GM12878 (cell line): Measurements from ENCODE around the gene MYPN. TPM values are rescaled to one million over a fixed set of nuclear protein-coding genes. Genes with fewer than 3 reads are reported as not detected.

ENCODE experiments used
- polyA plus RNA-seq, 11 experiments: library from polyadenylated mRNA; depleted of rRNA in 4 of 11; unstranded in 6 of 11; stranded (reverse) in 5 of 11; fragments of >200 nt; fragmentation: Nextera tagmentation in 4 of 11; fragmentation: Illumina TruSeq in 1 of 11; extraction: Ambion mirVana in 4 of 11; extraction: Trizol in 1 of 11; gene quantifications; 1 replicate in 1 of 11; 2 replicates in 10 of 11; pipeline versions ENCODE4 v1.2.1 to v1.2.3, GENCODE V29; 2011 to 2016; ENCODE audit warnings: inconsistent platforms in 2 of 11, missing spikeins in 2 of 11, low read depth in 1 of 11
- total RNA-seq, 4 experiments: library from RNA; depleted of rRNA in 3 of 4; stranded (reverse); fragments of >200 nt in 3 of 4; fragmentation: Illumina TruSeq in 1 of 4; extraction: Trizol in 1 of 4; gene quantifications; 2 replicates each; pipeline versions ENCODE4 v1.2.1 to v1.2.3, GENCODE V29; 2013 to 2021

The MYPN gene
- total and polyA plus RNA-seq, 10 of the 15 experiments (the other 5 are each of a cell fraction or from before 2014, with no cell fraction given): 0.01 to 0.02 TPM; not detected in 8

Other genes with a start within 250 kb of the MYPN start
- 10.2 and 12.8 TPM in 2 replicates for gene SIRT1, start 224.8 kb upstream of the MYPN start, total RNA-seq (2014; rRNA removed)
- 11.6 and 12.8 TPM in 2 replicates for gene SIRT1, start 224.8 kb upstream of the MYPN start, total RNA-seq (2014; rRNA removed; fragmentation: Illumina TruSeq; extraction: Trizol)
- gene SIRT1, start 224.8 kb upstream of the MYPN start, total RNA-seq (2021): 12.0 and 14.2 TPM in 2 replicates
- gene SIRT1, start 224.8 kb upstream of the MYPN start, polyA plus RNA-seq (2011; rRNA removed): 11.4 and 17.2 TPM in 2 replicates
- 13.5 and 17.9 TPM in 2 replicates for gene SIRT1, start 224.8 kb upstream of the MYPN start, polyA plus RNA-seq (2014; fragmentation: Illumina TruSeq; extraction: Trizol)
- gene SIRT1, start 224.8 kb upstream of the MYPN start, polyA plus RNA-seq (2014; fragmentation: Nextera tagmentation; extraction: Ambion mirVana): 1 to 10 TPM; 4.9 to 6.6 TPM
- 7.2 and 9.5 TPM in 2 replicates for gene SIRT1, start 224.8 kb upstream of the MYPN start, polyA plus RNA-seq (2014; rRNA removed)
- gene SIRT1, start 224.8 kb upstream of the MYPN start, polyA plus RNA-seq (2016; fragmentation: Nextera tagmentation; extraction: Ambion mirVana): 10 to 100 TPM in 1 of 2 experiments, 1 to 10 TPM in 1; 3.6 to 10.2 TPM
- 27.3 and 33.0 TPM in 2 replicates for gene HERC4, start 34.2 kb upstream of the MYPN start, total RNA-seq (2014; rRNA removed)
- 36.8 and 38.8 TPM in 2 replicates for gene HERC4, start 34.2 kb upstream of the MYPN start, total RNA-seq (2014; rRNA removed; fragmentation: Illumina TruSeq; extraction: Trizol)
- 33.1 and 33.8 TPM in 2 replicates for gene HERC4, start 34.2 kb upstream of the MYPN start, total RNA-seq (2021)
- 28.9 and 49.9 TPM in 2 replicates for gene HERC4, start 34.2 kb upstream of the MYPN start, polyA plus RNA-seq (2011; rRNA removed)
- 23.6 and 28.8 TPM in 2 replicates for gene HERC4, start 34.2 kb upstream of the MYPN start, polyA plus RNA-seq (2014; fragmentation: Illumina TruSeq; extraction: Trizol)
- 10 to 100 TPM in 1 of 2 experiments, 1 to 10 TPM in 1; 9.7 to 11.5 TPM for gene HERC4, start 34.2 kb upstream of the MYPN start, polyA plus RNA-seq (2014; fragmentation: Nextera tagmentation; extraction: Ambion mirVana)
- gene HERC4, start 34.2 kb upstream of the MYPN start, polyA plus RNA-seq (2014; rRNA removed): 17.1 and 20.2 TPM in 2 replicates
- gene HERC4, start 34.2 kb upstream of the MYPN start, polyA plus RNA-seq (2016; fragmentation: Nextera tagmentation; extraction: Ambion mirVana): 10 to 100 TPM; 22.9 to 23.2 TPM
- not detected in 2 replicates for gene ATOH7, start 122.6 kb downstream of the MYPN start, total RNA-seq (2014; rRNA removed)
- gene ATOH7, start 122.6 kb downstream of the MYPN start, total RNA-seq (2014; rRNA removed; fragmentation: Illumina TruSeq; extraction: Trizol): not detected in 2 replicates
- gene ATOH7, start 122.6 kb downstream of the MYPN start, total RNA-seq (2021): not detected in 2 replicates
- not detected in 2 replicates for gene ATOH7, start 122.6 kb downstream of the MYPN start, polyA plus RNA-seq (2011; rRNA removed)
- not detected in 2 replicates for gene ATOH7, start 122.6 kb downstream of the MYPN start, polyA plus RNA-seq (2014; fragmentation: Illumina TruSeq; extraction: Trizol)
- not detected for gene ATOH7, start 122.6 kb downstream of the MYPN start, polyA plus RNA-seq (2014; fragmentation: Nextera tagmentation; extraction: Ambion mirVana)
- gene ATOH7, start 122.6 kb downstream of the MYPN start, polyA plus RNA-seq (2014; rRNA removed): not detected in 2 replicates
- gene ATOH7, start 122.6 kb downstream of the MYPN start, polyA plus RNA-seq (2016; fragmentation: Nextera tagmentation; extraction: Ambion mirVana): not detected
- gene HNRNPH3, start 222.6 kb downstream of the MYPN start, total RNA-seq (2014; rRNA removed): 20.1 and 23.4 TPM in 2 replicates
- gene HNRNPH3, start 222.6 kb downstream of the MYPN start, total RNA-seq (2014; rRNA removed; fragmentation: Illumina TruSeq; extraction: Trizol): 21.1 and 24.0 TPM in 2 replicates
- 98.1 and 104 TPM in 2 replicates for gene HNRNPH3, start 222.6 kb downstream of the MYPN start, total RNA-seq (2021)
- 139 and 198 TPM in 2 replicates for gene HNRNPH3, start 222.6 kb downstream of the MYPN start, polyA plus RNA-seq (2011; rRNA removed)
- 292 and 414 TPM in 2 replicates for gene HNRNPH3, start 222.6 kb downstream of the MYPN start, polyA plus RNA-seq (2014; fragmentation: Illumina TruSeq; extraction: Trizol)
- 10 to 100 TPM; 76.0 to 98.7 TPM for gene HNRNPH3, start 222.6 kb downstream of the MYPN start, polyA plus RNA-seq (2014; fragmentation: Nextera tagmentation; extraction: Ambion mirVana)
- 142 and 181 TPM in 2 replicates for gene HNRNPH3, start 222.6 kb downstream of the MYPN start, polyA plus RNA-seq (2014; rRNA removed)
- gene HNRNPH3, start 222.6 kb downstream of the MYPN start, polyA plus RNA-seq (2016; fragmentation: Nextera tagmentation; extraction: Ambion mirVana): 100 to 1,000 TPM; 198 to 230 TPM
- 2.0 and 3.3 TPM in 2 replicates for gene PBLD, start 223.4 kb downstream of the MYPN start, total RNA-seq (2014; rRNA removed)
- gene PBLD, start 223.4 kb downstream of the MYPN start, total RNA-seq (2014; rRNA removed; fragmentation: Illumina TruSeq; extraction: Trizol): 2.5 and 2.8 TPM in 2 replicates
- 1.5 and 1.9 TPM in 2 replicates for gene PBLD, start 223.4 kb downstream of the MYPN start, total RNA-seq (2021)
- 0.68 and 0.78 TPM in 2 replicates for gene PBLD, start 223.4 kb downstream of the MYPN start, polyA plus RNA-seq (2011; rRNA removed)
- gene PBLD, start 223.4 kb downstream of the MYPN start, polyA plus RNA-seq (2014; fragmentation: Illumina TruSeq; extraction: Trizol): 2.8 and 3.4 TPM in 2 replicates
- 1 to 10 TPM; 1.0 to 1.2 TPM for gene PBLD, start 223.4 kb downstream of the MYPN start, polyA plus RNA-seq (2014; fragmentation: Nextera tagmentation; extraction: Ambion mirVana)
- gene PBLD, start 223.4 kb downstream of the MYPN start, polyA plus RNA-seq (2014; rRNA removed): 1.4 and 1.6 TPM in 2 replicates
- gene PBLD, start 223.4 kb downstream of the MYPN start, polyA plus RNA-seq (2016; fragmentation: Nextera tagmentation; extraction: Ambion mirVana): 1 to 10 TPM; 1.4 to 2.0 TPM